Gastrocnemius medialis (tissue), 4 donors: ENCODE results near the gene BPIFB2. TPM values are rescaled to one million over a fixed set of nuclear protein-coding genes. Genes with fewer than 3 reads are reported as not detected.

ENCODE experiments used
- ATAC-seq, 2 donors: fragments of 150-250 bp; one replicate each; pipeline ENCODE4 v1.9.1; 2016
- DNase-seq, 2 donors: peaks; one replicate each; pipeline ENCODE4 v3.0.0-alpha.2; 2019
- H3K27ac ChIP-seq, 4 donors: fragments of 200-600 bp; sonication (generic); 1 replicate in 1 of 4; 2 replicates in 3 of 4; pipeline ENCODE4 v1.5.1; 2016 to 2018; ENCODE audit warnings: mild to moderate bottlenecking in 2 of 4, moderate library complexity in 1 of 4
- H3K27me3 ChIP-seq, 3 donors: fragments of 200-600 bp; sonication (generic) in 2 of 3; 1 replicate in 1 of 3; 2 replicates in 2 of 3; pipeline versions ENCODE4 v1.5.1 to v1.6.0; 2016 to 2019; ENCODE audit warnings: mild to moderate bottlenecking in 1 of 3, moderate library complexity in 1 of 3
- H3K36me3 ChIP-seq, 2 donors: fragments of 200-600 bp; sonication (generic) in 1 of 2; one replicate each; pipeline ENCODE4 v1.5.1; 2017 to 2018
- H3K4me1 ChIP-seq, 2 donors: fragments of 200-600 bp; sonication (generic) in 1 of 2; one replicate each; pipeline ENCODE4 v1.5.1; 2016 to 2017; ENCODE audit warnings: mild to moderate bottlenecking in 2 of 2
- H3K4me3 ChIP-seq, 4 donors: fragments of 200-600 bp; sonication (generic) in 3 of 4; 1 replicate in 1 of 4; 2 replicates in 3 of 4; pipeline ENCODE4 v1.5.1; 2016 to 2019; ENCODE audit warnings: mild to moderate bottlenecking in 2 of 4
- H3K9me3 ChIP-seq, 3 donors: fragments of 200-600 bp; sonication (generic) in 2 of 3; 1 replicate in 1 of 3; 2 replicates in 2 of 3; pipeline ENCODE4 v1.5.1; 2016 to 2019
- CTCF ChIP-seq, 5 experiments: fragments of 450-650 bp in 3 of 5; fragments of 200-600 bp in 2 of 5; sonication (generic) in 2 of 5; IDR thresholded peaks in 4 of 5; conservative IDR thresholded peaks in 1 of 5; 1 replicate in 4 of 5; 2 replicates in 1 of 5; pipeline ENCODE4 v1.5.1; 2016 to 2019; ENCODE audit warnings: antibody characterized with exemption in 5 of 5, mild to moderate bottlenecking in 3 of 5, moderate library complexity in 3 of 5
- POLR2A ChIP-seq, 2 donors: fragments of 450-650 bp; IDR thresholded peaks; one replicate each; pipeline ENCODE4 v1.6.1; 2017; ENCODE audit warnings: antibody characterized with exemption in 2 of 2, mild to moderate bottlenecking in 2 of 2, moderate library complexity in 2 of 2
- in situ Hi-C, 4 donors: fragments of 200-750 bp; cut with MboI; loops; one replicate each; pipeline versions ENCODE4 v1.15.0 to v1.8.0; 2017; ENCODE audit warnings: low sequenced_read_pairs in 4 of 4
- intact Hi-C: fragments of 100-400 bp; cut with DNase I; formaldehyde crosslinking; loops from one replicate; pipeline ENCODE4 v1.15.1; 2023; ENCODE audit warnings: low total_unique reads
- total RNA-seq, 4 donors: library from RNA; depleted of rRNA; stranded (reverse); fragments of >200 nt; gene quantifications; one replicate each; pipeline versions ENCODE4 v1.1.0 to v1.2.3, GENCODE V29; 2016

The BPIFB2 gene
- total RNA-seq, 4 donors from 2014 or later = not detected

GRCh38 chr20:33065785-33066184 lies 58.3 kb downstream of the BPIFB2 start:
- Histone ChIP-seq H3K9me3 (no peaks in the 10 kb centered on the region), H3K36me3 (no peaks in the 10 kb centered on the region), H3K27ac (no peak overlapping the region), H3K27me3 (no peaks in the 10 kb centered on the region), H3K4me3 (no peak overlapping the region), H3K4me1 (no peaks in the 10 kb centered on the region)
- TF ChIP-seq CTCF (IDR thresholded peaks at IDR 0.05 in 4 of 5, conservative IDR thresholded peaks at IDR 0.05 in 1 of 5) (no peak), POLR2A (IDR thresholded peaks at IDR 0.05) (no peak)
- in situ Hi-C loops (no loop called here), intact Hi-C loops (no loop called here)
- no peak for DNase-seq
- ATAC-seq = no peak

- no peak for ATAC-seq
- in situ Hi-C loops (no loop called here), intact Hi-C loops (no loop called here)
- TF ChIP-seq CTCF (IDR thresholded peaks at IDR 0.05 in 4 of 5, conservative IDR thresholded peaks at IDR 0.05 in 1 of 5) = no peak
- TF ChIP-seq POLR2A (IDR thresholded peaks at IDR 0.05) = no peak
- no peak for DNase-seq
- no peak overlapping the region for H3K27ac ChIP-seq
- H3K36me3 ChIP-seq = no peaks in the 10 kb centered on the region
- H3K27me3 ChIP-seq = no peaks in the 10 kb centered on the region
- no peaks in the 10 kb centered on the region for H3K4me1 ChIP-seq
- H3K9me3 ChIP-seq = no peaks in the 10 kb centered on the region
- no peak overlapping the region for H3K4me3 ChIP-seq
These were observed 60.3 kb downstream of the BPIFB2 start for GRCh38 chr20:33067806-33068205.

- Histone ChIP-seq H3K27ac (no peak overlapping the region), H3K4me3 (no peak overlapping the region), H3K27me3 (peaks cover 0 to 1% (median 0%) of the 10 kb centered on the region in 3 donors), H3K36me3 (no peaks in the 10 kb centered on the region), H3K4me1 (no peaks in the 10 kb centered on the region), H3K9me3 (no peaks in the 10 kb centered on the region)
- intact Hi-C loops (no loop called here), in situ Hi-C loops (no loop called here)
- DNase-seq = no peak
- no peak for TF ChIP-seq POLR2A (IDR thresholded peaks at IDR 0.05)
- no peak for TF ChIP-seq CTCF (IDR thresholded peaks at IDR 0.05 in 4 of 5, conservative IDR thresholded peaks at IDR 0.05 in 1 of 5)
- no peak for ATAC-seq
These were observed 60.9 kb downstream of the BPIFB2 start for GRCh38 chr20:33068251-33068939.

GRCh38 chr20:33069673-33070072 lies 62.2 kb downstream of the BPIFB2 start:
- H3K4me3 ChIP-seq = no peak overlapping the region
- TF ChIP-seq CTCF (IDR thresholded peaks at IDR 0.05 in 4 of 5, conservative IDR thresholded peaks at IDR 0.05 in 1 of 5) (no peak), POLR2A (IDR thresholded peaks at IDR 0.05) (no peak)
- intact Hi-C loops (no loop called here), in situ Hi-C loops (no loop called here)
- no peak for ATAC-seq
- H3K36me3 ChIP-seq = no peaks in the 10 kb centered on the region
- no peak overlapping the region for H3K27ac ChIP-seq
- H3K9me3 ChIP-seq = no peaks in the 10 kb centered on the region
- peaks cover 0 to 3% (median 0%) of the 10 kb centered on the region in 3 donors for H3K27me3 ChIP-seq
- DNase-seq = no peak
- no peaks in the 10 kb centered on the region for H3K4me1 ChIP-seq
